ENCODE results near the gene GRIK1.

GRCh38 chr21:29610779-29611360 is 328.9 kb downstream of the GRIK1 start:
- TF ChIP-seq, protein P1, sequence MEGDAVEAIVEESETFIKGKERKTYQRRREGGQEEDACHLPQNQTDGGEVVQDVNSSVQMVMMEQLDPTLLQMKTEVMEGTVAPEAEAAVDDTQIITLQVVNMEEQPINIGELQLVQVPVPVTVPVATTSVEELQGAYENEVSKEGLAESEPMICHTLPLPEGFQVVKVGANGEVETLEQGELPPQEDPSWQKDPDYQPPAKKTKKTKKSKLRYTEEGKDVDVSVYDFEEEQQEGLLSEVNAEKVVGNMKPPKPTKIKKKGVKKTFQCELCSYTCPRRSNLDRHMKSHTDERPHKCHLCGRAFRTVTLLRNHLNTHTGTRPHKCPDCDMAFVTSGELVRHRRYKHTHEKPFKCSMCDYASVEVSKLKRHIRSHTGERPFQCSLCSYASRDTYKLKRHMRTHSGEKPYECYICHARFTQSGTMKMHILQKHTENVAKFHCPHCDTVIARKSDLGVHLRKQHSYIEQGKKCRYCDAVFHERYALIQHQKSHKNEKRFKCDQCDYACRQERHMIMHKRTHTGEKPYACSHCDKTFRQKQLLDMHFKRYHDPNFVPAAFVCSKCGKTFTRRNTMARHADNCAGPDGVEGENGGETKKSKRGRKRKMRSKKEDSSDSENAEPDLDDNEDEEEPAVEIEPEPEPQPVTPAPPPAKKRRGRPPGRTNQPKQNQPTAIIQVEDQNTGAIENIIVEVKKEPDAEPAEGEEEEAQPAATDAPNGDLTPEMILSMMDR (IDR thresholded peaks at IDR 0.05; ENCODE audit: poor library complexity, severe bottlenecking), result no peak
- TF ChIP-seq TAF1 (IDR thresholded peaks at IDR 0.05; ENCODE audit: low read depth) (no peak), EZH2 (IDR thresholded peaks at IDR 0.05; ENCODE audit: borderline replicate concordance, insufficient read depth, low read length, poor library complexity, severe bottlenecking) (no peak), SMC3 (conservative IDR thresholded peaks at IDR 0.05; ENCODE audit: poor library complexity) (no peak), MXI1 (conservative IDR thresholded peaks at IDR 0.05; ENCODE audit: poor library complexity, severe bottlenecking) (no peak), POLR2AphosphoS5 (IDR thresholded peaks at IDR 0.05) (no peak), EP300 (conservative IDR thresholded peaks at IDR 0.05; ENCODE audit: poor library complexity, severe bottlenecking) (no peak), RAD21 (conservative IDR thresholded peaks at IDR 0.05) (no peak)
- TF ChIP-seq, protein P2, sequence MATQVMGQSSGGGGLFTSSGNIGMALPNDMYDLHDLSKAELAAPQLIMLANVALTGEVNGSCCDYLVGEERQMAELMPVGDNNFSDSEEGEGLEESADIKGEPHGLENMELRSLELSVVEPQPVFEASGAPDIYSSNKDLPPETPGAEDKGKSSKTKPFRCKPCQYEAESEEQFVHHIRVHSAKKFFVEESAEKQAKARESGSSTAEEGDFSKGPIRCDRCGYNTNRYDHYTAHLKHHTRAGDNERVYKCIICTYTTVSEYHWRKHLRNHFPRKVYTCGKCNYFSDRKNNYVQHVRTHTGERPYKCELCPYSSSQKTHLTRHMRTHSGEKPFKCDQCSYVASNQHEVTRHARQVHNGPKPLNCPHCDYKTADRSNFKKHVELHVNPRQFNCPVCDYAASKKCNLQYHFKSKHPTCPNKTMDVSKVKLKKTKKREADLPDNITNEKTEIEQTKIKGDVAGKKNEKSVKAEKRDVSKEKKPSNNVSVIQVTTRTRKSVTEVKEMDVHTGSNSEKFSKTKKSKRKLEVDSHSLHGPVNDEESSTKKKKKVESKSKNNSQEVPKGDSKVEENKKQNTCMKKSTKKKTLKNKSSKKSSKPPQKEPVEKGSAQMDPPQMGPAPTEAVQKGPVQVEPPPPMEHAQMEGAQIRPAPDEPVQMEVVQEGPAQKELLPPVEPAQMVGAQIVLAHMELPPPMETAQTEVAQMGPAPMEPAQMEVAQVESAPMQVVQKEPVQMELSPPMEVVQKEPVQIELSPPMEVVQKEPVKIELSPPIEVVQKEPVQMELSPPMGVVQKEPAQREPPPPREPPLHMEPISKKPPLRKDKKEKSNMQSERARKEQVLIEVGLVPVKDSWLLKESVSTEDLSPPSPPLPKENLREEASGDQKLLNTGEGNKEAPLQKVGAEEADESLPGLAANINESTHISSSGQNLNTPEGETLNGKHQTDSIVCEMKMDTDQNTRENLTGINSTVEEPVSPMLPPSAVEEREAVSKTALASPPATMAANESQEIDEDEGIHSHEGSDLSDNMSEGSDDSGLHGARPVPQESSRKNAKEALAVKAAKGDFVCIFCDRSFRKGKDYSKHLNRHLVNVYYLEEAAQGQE (IDR thresholded peaks at IDR 0.05; ENCODE audit: borderline replicate concordance), result no peak
